ENCODE results near the gene MS4A10. TPM values are rescaled to one million over a fixed set of nuclear protein-coding genes. Genes with fewer than 3 reads are reported as not detected.

Gene MS4A10
- total and polyA plus RNA-seq, 2 of the 8 experiments (the other 6 are each of a cell fraction or from before 2014, with no cell fraction given), result not detected

DNA sequence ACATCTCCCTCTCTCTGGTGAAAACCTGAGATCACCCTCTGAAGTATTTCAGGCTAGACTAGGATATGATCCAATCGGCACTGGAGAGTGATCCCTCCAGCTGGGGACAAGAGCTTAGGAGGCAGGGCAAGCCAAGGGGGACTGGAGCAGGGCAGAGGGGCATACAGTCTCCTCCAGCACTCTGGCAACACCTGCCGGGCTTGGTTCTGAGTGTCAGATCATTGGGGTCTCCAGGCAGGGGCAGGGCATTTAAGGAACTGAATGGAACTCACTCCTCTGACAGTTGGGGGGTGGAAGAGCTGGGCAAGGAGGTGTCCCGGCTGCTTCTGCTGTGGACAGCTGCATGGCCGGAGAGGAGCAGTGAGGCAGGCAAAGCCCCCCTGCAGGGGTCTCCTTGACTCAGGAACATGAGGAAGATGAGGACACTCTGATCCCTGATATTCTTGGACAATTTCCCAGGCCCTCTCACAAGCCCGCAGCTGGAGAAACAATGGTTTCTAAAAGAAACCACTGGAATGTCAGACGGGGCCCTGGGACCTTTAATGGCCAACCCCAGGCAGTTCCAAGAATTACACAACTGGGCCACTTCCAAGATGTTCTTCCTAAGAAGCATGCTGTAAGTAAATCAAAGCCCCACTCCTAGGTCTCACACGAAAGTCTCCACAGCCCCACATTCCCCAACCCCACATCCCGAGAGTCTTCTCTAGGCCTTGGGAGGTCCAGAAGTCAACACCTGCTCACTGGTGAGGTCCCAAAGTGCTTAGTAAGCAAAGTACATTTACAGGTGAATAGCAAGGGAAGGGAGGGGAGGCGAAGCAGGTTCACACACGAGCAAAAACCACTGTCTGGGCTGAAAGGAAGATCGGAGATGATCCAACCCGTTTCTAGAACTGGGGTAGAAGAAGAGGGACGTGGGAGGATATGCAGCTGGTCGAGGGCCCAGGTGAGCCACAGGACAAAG, 55.6 kb downstream of the MS4A10 start:
- Histone ChIP-seq H2AFZ (ENCODE audit: low read length) (peak overlapping the region; percentile 78; the same call in 1 of the 2 replicates), H2BK120ac (replicated peaks; ENCODE audit: low read depth, low read length) (no peak overlapping the region), H3K27me3 (replicated peaks in 1 of 4; ENCODE audit: control insufficient read depth in 3 of 4, extremely low read depth in 1 of 4, insufficient read depth in 3 of 4, low read length in 3 of 4) (no peaks in the 10 kb centered on the region; a peak in 1 of 7 replicates), H3K23ac (ENCODE audit: insufficient read length) (no peak overlapping the region), H4K5ac (ENCODE audit: insufficient read length, low read depth, low read length) (no peak overlapping the region), H4K91ac (replicated peaks; ENCODE audit: insufficient read length, low read length) (peak overlapping the region; percentile 75), H2AK5ac (ENCODE audit: low read depth, low read length) (peak overlapping the region; percentile 67), H3K79me2 (ENCODE audit: control insufficient read depth in 1 of 2, insufficient read depth in 2 of 2, low read length in 2 of 2) (peaks cover 19 to 37% of the 10 kb centered on the region in 2 experiments), H2BK15ac (ENCODE audit: low read length) (peak overlapping the region; percentile 96; the same call in 1 of the 2 replicates), H2BK12ac (ENCODE audit: low read depth, low read length) (peak overlapping the region; percentile 89), H3K14ac (ENCODE audit: insufficient read length) (no peak overlapping the region), H4K20me1 (replicated peaks in 1 of 2; ENCODE audit: control insufficient read depth in 1 of 2, insufficient read depth in 2 of 2, low read length in 2 of 2) (peaks cover 2 to 4% of the 10 kb centered on the region in 2 experiments), H3K27ac (ENCODE audit: low read depth, low read length) (peak overlapping the region; percentile 67; the same call in 1 of the 2 replicates), H3K4me1 (replicated peaks in 1 of 4; ENCODE audit: control insufficient read depth in 3 of 4, insufficient read depth in 4 of 4, low read length in 3 of 4) (peaks cover 0 to 21% (median 7%) of the 10 kb centered on the region in 4 experiments; a peak in 6 of 7 replicates), H3K4ac (replicated peaks; ENCODE audit: insufficient read length, low read depth, low read length) (no peak overlapping the region), H3K4me3 (ENCODE audit: extremely low read depth in 1 of 4, insufficient read depth in 2 of 4, low read depth in 3 of 4, low read length in 4 of 4) (peak overlapping the region in 1 of 4 experiments; percentile 79; a peak in 1 of 8 replicates), H3K18ac (ENCODE audit: extremely low read depth, low read length) (0 out of 2 replicates have a peak overlapping the region, but pooled peaks have one; percentile 62), H4K8ac (ENCODE audit: extremely low read depth, insufficient read depth, low read length) (peak overlapping the region; percentile 76), H2BK5ac (ENCODE audit: low read depth, low read length) (peak overlapping the region; percentile 83), H3K56ac (replicated peaks; ENCODE audit: insufficient read length, low read depth, low read length) (no peak overlapping the region), H3K4me2 (ENCODE audit: insufficient read depth in 1 of 2, low read depth in 2 of 2, low read length in 2 of 2) (peak overlapping the region; percentile 58 to 99; a peak in 1 of 4 replicates), H2BK20ac (ENCODE audit: low read length) (no peak overlapping the region), H3K79me1 (ENCODE audit: low read depth, low read length) (peaks cover 2% of the 10 kb centered on the region), H3K36me3 (ENCODE audit: control insufficient read depth in 2 of 4, insufficient read depth in 4 of 4, low read length in 3 of 4) (no peaks in the 10 kb centered on the region), H3K9ac (replicated peaks in 1 of 4; ENCODE audit: extremely low read depth in 1 of 4, low read depth in 3 of 4, low read length in 3 of 4) (peak overlapping the region in 1 of 4 experiments; percentile 25; a peak in 2 of 7 replicates), H3K23me2 (ENCODE audit: low read depth, low read length) (peaks cover 11% of the 10 kb centered on the region; the same call in 1 of the 2 replicates), H3K9me3 (ENCODE audit: insufficient read depth in 2 of 2, low read depth in 1 of 2, low read length in 1 of 2) (no peaks in the 10 kb centered on the region)
- ChIA-PET POLR2A (ENCODE audit: partially characterized antibody) (interaction anchor here (0.7 to 7.3 kb wide), 6 partner anchors 9 to 108 kb away, joined by 3 to 54 read pairs (median 4); partner anchors contain the start of genes PTGDR2 and ZP1), CTCF (ENCODE audit: partially characterized antibody) (interaction anchor here (0.8 to 18.0 kb wide), 5 partner anchors 10 to 287 kb away, joined by 3 to 522 read pairs (median 4); partner anchors contain the start of gene PRPF19)
- FAIRE-seq (no peak), DNase-seq (ENCODE audit: low read depth in 1 of 2, low spot score in 2 of 2) (no peak)
- TF ChIP-seq MAFK (IDR thresholded peaks at IDR 0.05; ENCODE audit: low read depth, low read length), result peak; percentile 63
- TF ChIP-seq NANOG (IDR thresholded peaks at IDR 0.05; ENCODE audit: insufficient read depth, low read depth, low read length, poor library complexity, severe bottlenecking), result no peak
- no peak for TF ChIP-seq KDM4A (IDR thresholded peaks at IDR 0.05; ENCODE audit: low read depth, low read length, severe bottlenecking)
- WGBS, 2 experiments (ENCODE audit: extremely low coverage in 1 of 2, insufficient coverage in 1 of 2, insufficient read length in 1 of 2, insufficient replicate concordance in 2 of 2, low coverage in 1 of 2, low lambda C conversion rate in 2 of 2, missing lambda C conversion rate in 1 of 2), result 81% methylated on average over 14 of the region's 14 CpGs; no CpG with 5 or more reads in 1 of the 2 experiments

Data from H1 (cell line).